ENCODE measurements around the gene RNF150.

- TF ChIP-seq EP300 (IDR thresholded peaks at IDR 0.05) = no peak
- TF ChIP-seq CTCF (IDR thresholded peaks at IDR 0.05) = no peak
- no peak for TF ChIP-seq POLR2A (IDR thresholded peaks at IDR 0.05)
Observed at GRCh38 chr4:140839888-140840790, 293.1 kb downstream of the RNF150 start.

All from tibial nerve (tissue), 4 donors.